Non-pigmented ciliary epithelial cell (primary cell): ENCODE results near the gene CHCHD6.

Experiments
- DNase-seq: peaks from one replicate; pipeline ENCODE4 v3.0.0-alpha.2; 2010; ENCODE audit warnings: low read depth

Gene CHCHD6

DNA sequence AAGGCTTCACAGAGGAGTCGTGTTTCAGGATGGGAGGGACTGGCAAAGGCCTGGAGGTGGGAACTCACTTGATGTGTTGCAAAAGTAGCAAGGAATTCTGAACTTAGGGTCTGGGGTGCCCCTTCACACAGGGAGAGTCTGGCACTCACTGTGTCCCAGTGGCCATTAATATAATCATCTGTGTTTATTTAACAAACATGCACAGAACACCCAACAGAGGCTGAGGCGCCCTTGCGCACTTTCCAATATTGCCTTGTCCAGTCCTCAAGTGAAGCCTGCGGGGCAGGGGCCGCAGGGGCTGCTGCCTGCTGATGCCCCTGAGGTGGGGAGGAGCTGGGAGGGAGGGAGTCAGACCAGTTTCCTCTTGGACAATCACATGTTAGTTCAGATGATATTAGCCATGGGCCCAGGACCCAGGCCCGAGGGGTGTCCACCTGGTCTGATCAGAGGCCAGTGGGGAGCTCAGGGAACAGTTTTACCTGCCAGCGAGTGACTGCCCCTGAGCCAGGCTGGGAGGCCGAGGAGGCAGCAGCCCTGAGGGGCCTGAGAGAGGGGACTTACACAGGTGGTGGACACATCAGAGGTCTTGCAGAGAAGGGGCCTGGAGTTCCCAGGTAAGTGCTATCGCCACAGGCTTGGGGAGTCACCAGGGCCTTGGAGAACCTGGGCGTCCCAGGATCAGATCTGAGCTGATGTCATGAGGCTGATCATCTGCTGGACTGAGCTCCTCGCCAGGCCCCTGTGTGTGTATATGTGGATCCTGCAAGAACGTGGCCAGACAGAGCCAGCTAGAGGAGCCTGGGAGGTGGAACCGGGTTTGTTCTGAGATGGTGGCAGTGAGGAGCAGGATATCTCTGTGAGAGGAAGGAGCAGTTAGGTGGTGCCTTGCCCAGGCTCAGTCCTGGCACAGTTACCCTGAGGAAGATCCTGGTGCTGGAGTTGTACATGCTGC, 35.3 kb upstream of the CHCHD6 start:
- no peak for DNase-seq

DNA sequence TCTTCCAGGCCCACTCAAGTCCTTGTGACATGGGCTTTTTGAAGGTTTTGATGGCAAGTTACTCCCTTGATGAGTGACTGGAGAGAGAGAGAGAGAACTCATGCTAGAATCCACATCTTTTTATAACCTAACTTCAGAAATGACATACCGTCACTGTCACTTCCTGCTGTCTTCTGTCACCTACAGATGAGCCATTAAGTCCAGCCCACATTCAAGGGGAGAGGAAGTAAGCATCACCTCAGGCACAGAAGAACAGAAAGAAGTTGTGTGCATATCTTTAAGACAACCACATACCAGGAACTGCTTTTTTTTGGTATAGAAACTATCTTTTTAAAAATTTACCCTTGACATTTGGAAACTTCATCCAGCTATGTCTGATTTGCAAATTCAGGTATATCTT, 32.5 kb upstream of the CHCHD6 start:
- no peak for DNase-seq

DNA sequence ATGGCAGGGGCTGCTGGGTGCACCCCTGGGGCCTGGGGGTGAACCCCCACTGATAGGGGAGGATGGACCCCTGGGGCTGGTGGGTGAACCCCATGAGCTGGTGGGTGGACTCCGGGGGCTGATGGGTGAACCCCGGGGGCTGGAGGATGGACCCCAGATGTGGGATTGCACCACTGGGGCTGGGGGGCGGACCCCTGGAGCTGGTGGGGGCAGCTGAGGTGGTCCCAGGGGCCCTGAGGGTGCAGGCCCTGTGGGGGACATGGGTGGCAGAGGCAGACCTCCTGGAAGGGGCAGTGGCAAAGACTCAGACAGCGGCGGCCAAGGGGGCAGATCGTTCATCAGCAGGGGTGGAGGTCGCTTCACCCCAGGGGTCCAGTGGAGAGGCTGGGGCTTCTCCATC, 31.7 kb upstream of the CHCHD6 start:
- DNase-seq, result no peak

DNA sequence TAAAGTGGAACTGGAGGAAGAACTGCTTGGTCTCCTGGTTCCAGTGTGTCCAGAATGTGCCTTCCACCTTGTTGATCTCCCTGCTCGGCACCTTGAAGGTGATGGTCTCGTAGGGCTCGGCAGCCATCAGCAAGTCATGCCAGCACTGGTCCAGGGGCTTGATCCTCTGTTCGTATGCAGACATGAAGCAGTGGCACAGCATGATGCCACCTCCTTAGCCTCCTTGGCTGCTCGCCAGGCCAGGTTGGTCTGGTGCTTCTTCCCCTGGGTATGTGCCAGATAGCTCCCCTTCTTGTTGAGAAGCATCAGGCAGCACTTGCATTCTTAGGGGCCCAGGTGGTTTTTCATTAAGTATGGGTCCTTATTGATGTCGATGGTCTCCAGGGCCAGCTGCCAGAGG, 31.3 kb upstream of the CHCHD6 start:
- DNase-seq, result no peak

DNA sequence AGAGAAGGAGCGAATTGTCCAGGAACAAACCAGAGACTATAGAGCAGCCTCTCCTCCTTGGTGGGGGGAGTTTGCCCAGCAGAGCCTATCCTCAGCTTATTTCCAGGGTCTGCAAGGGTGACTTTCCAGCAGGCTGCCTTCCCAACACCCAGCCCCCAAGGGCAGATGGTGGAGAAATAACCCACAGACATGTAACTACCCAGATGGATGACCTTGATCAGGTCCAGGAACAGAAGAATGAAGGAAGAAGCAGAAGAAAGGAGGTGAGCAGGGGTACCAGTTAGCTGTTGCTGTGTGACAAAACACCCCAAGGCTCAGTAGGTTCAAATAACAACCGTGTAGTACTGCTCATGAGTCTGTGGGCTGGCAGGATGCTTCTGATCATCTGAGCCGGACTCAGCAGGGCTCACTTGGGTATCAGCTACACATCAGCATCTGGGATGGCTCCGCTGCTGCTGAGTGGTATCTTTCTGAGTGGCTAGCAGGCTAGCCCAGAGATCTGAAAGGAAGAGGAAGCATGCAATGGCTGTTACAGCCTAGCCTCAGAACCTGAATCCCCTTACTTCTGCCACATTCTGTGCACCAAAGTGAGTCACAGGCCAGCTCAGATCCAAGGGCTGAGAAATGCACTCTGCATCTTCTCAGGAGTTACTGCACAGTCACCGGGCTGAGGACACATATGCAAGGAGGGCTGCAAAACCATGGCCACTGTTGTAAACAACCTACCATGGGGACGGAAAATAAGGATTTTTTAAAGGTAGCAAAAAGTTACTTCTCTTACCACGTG, 26.9 kb upstream of the CHCHD6 start:
- no peak for DNase-seq

DNA sequence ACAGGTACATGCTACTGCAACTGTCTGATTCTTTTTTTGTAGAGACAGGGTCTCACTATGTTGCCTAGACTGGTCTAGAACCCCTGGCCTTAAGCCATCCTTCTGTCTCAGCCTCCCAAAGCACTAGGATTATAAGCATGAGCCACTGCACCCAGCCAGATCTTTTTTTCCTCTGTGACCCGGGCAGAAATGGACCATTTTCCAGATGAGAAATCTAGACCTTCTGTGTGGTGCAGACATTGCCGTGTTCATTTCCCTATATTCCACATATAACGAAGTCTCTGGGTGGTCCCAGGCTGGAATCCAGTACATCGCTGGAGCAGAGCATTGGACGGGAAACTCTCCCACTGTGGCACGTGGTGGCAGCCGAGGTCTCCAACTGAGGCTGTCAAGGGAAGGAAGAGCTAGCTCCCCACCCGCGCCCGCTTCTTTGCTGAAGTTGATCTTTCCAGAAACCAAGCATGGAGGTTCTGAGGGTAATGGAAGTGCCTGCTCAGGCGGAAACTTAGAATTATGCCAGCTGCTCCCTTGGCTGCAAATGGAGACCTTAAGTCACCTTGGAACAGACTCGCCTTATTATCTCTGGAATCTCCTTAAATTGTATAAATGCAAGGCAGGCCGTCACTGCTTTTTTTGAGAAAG, 26.1 kb upstream of the CHCHD6 start:
- no peak for DNase-seq

DNA sequence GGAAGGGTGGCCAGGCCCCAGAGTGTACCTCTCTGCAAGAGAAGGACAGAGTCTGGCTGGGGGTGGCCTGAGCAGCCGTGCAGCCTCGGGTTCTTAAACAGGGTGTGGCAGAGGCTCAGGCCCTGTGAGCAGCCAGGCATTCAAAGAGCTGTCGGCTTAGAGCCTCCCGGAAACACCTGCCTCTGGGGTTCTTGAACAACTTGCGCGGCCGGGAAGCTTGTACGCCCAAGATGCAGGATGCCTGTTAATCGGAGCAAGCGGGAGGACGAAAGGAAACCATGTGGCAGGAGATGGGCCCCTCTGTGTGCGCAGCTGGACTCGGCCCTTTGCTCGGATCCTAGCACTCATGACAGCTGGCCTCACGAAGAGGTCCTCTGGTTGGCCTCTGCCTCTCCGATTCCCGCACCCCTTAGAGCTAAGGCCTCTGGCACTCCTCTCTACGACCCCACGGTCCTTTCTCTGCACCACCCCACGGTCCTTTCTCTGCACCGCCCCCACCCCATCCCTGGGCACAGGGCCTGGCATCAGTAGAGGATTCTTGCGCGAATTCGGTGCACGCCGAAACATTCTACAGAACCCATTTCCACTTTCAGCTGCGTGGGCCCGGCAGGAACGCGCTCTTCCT, 25.2 kb upstream of the CHCHD6 start:
- no peak for DNase-seq

DNA sequence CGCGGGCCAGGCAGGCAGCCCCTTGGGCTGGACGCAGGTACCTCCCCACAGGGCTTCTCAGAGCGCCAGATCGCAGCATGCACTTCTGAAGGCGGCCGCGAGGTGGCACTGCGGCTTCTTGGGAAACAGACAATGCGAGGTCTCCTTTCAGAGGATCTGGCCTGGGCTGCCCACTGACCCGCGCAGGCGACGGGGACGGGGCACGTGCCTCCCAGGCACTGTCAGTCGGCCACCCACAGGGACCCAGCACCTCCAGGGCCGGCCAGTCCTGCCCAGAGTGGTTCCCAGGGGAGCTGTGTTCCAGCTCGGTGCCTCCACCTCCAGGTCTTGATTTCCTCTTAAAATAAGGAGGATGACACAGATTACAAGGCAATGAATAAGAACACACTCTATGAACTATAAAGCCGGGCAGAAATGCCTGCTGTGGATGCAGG, 24.7 kb upstream of the CHCHD6 start:
- no peak for DNase-seq

DNA sequence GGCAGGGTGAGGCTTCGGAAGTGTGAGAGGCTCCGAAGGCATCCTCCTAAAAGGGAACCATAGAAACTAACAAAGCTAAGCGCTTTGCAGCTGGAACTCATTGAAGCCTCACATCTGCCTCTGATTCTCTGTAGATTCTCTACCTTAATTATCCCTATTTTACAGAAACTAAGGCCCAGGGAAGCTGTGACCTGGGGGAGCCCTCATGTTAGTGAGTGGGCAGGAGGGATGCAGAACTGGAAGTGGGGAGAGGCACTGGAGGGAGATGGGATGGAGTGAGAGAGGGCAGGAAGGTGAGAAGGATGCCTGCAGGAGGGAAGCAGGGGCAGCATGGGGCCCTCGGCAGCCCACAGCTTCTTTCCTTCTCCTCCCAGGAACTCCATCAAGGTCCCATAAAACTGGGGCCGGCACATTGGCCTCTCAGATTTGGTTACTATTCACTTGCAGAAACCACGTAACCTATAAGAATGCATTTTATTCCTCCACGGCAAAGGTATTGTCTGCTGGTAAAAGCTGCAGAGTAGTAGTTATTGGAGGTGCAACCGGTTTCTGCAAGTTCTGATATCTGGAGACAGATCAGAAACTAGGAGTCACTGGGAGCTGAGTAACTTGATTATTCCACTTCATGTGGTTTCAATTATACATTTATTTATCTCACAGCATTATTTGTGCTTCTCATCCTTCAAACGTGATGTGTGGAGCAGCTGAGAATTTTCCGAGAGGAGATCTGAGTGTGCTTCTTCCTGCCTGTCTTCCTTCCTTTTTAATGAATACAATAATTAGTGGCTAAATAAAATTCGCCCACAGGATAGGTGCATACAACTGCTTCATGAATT, 24.0 kb upstream of the CHCHD6 start:
- no peak for DNase-seq

DNA sequence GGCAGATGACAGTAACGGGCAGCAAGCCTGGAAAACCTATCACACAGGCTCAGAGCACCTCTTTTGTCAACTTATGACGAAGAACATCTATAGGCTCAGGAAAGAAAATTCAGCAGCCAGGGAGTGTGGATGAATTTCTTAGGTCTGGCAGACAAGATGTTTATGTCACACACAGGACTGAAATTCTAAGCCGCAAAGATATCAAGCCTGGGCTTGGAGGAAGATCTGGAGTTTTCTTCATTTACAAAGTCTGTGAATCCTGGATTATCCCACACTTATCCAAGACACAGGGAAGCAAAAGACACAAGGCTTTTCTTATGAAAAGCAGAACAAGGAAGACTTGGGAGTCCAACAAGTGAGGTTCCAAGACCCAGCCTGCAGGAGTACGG, 23.4 kb upstream of the CHCHD6 start:
- no peak for DNase-seq

DNA sequence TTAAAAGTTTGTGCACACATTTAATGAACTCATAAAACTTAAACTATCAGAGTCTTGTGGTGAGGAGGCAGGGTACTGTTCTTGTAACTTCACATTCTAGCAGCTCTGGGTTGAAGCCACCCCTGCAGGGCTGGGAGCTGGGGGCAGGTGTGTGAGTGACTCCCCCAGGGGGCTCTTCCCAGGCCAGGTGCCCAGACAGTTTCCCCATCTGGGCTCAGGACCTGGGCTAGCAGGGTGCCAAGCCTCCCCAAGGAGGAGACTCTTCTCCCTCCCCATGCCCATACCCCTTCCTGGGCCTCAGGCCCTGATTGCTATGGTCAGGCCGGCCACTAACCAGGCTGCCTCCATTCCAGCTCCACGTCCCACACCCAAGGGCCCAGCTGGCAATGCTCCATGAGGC, 22.0 kb upstream of the CHCHD6 start:
- DNase-seq, result no peak

DNA sequence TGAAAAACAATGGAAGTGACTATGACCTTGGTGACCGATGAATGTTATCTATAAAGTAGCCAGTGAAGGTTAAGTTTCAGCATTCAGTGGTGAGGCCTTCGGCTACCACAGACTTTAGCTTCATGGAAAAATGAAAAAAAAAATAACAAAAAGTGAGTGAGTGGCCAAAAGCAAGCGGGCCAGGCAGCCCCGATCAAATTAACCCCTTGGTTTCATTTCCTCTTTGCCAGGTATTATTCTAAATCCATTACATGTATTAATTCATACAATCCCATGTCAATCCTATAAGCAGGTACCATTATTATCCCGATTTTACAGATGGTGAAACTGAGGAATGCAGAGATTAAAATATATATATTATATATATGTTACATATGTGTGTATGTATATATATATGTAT, 21.0 kb upstream of the CHCHD6 start:
- no peak for DNase-seq

DNA sequence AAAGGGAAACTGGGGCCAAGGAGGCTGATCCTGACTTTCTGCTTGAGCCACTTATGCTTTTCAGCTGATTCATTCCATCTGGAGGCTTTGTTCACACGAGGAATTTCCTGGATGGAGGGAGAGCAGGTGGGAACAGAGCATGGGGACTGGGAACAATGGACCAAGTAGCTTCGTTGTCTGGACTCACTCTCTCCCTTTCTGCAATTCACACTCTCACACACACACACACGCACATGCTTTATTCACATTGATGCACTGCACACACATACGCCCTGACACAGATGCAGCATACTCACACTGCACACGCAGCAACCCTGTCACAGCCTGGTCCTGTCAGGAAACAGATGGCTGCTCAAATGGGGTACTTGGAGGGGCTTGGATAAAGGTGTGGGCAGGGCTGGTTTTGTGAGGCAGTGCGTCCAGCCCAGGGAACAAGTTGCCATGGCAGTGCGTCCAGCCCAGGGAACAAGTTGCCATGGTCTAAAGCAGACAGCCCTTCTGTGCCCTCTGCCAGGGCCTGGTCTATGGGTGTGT, 19.8 kb upstream of the CHCHD6 start:
- DNase-seq, result no peak

DNA sequence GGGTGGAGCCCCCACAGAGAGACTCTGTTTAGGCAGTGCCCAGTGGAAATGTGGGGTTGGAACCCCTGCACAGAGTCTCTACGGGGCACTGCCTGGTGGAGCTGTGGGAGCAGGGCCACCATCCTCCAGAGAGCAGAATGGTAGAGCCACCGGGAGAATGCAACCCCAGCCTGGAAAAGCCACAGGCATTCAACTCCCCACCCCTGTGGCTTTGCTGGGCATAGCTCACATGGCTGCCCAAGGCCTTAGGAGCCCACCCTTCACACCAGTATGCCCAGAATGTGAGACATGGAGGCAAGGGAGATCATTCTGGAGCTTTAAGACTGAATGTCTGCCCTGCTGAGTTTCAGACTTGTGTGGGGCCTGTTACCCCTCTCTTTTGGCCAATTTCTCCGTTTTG, 19.0 kb upstream of the CHCHD6 start:
- DNase-seq, result no peak

DNA sequence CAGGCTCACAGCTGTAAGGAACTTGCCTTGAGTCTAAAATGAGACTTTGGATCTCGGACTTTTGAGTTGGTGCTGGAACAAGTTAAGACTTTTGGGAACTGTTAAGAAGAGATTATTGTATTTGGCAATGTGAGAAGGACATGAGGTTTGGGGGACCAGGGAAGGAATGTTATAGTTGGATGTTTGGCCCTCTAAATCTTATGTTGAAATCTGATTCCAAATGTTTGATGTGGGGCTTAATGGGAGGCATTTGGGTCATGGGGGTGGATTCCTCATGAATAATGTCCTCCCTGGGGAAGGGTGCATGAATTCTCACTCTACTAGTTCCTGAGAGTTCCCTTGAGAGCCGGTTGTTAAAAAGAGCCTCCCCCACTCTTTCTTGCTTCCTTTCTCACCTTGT, 18.5 kb upstream of the CHCHD6 start:
- DNase-seq, result no peak

DNA sequence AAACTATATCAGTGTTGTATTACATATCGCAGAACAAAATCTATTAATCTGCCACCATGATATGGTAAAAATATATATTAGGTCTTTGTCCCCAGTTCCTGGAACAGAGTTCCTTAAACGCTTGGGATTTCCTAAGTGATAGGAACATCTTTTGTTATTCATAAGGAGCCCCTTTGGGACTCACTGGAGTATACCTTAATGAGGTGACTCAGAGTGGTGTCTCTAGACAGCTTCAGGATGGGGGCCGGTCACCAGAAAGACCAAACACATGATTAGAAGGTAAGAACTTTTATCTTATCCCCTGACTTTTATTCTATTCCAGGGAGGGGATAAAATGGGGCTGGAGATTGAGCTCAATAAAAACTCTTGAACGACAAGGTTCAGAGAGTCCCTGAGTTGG, 12.3 kb upstream of the CHCHD6 start:
- no peak for DNase-seq

DNA sequence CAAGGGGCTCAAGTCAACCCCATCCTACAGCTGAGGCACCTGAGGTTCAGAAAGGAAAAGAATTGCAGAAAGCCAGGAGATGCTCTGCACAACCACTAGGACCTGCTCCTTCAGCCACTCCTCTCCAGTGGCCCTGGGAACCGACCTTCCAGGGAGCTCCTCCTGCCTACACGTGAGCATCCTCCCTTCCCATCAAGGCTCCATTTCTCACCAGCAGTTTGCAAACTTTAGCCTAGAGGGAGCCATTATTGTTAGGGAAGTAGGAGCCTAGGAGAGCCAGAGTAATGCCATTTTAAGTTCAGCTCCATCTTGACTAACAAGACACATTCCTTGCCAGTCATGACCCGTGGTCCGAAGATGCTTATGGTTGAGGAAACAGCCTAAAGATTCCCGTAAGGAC, 11.2 kb upstream of the CHCHD6 start:
- no peak for DNase-seq

DNA sequence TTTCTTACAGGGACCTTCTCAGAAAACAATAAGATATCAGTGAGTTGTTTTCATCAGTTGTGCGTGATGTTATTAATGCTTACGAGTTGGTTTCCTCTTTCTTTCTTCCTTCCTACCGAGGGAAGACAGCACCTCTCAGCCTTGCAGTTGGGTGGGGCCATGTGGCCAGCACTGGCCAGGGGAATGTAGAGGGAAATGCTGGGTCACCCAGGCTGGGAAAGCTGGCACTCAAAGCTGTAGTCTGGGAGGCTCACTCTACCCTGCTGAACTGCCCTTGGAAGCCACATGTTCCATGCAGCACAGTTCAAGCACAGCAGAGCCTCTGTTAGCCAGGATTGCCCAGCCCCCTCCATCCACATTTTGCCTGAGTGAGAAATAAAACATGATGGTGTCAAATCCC, 10.1 kb upstream of the CHCHD6 start:
- no peak for DNase-seq

DNA sequence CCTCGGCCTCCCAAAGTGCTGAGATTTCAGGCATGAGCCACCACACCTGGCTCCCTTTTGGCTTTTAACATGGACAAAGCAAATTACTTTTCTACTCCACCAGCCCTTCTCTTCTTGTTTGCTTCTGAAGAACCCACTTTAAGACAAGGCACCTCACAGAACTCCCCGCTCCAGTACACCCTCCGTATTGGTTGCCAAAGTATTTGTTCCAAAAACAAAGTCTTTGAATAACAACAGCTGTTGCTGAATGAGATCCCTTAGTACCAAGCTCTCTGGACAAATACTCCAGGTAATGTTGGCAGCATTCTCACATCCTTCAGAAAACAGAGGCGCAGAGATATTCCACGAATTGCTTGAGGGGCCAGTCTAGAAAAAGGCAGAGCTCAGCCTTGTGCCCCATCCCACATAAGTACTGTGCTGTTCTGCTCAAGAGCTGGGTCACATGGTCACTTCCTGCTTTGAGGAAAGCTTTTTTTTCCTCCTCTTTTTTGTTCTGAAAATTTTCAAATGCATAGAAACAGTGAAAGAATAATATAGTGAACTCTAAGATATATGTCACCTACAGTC, 7.3 kb upstream of the CHCHD6 start:
- no peak for DNase-seq

DNA sequence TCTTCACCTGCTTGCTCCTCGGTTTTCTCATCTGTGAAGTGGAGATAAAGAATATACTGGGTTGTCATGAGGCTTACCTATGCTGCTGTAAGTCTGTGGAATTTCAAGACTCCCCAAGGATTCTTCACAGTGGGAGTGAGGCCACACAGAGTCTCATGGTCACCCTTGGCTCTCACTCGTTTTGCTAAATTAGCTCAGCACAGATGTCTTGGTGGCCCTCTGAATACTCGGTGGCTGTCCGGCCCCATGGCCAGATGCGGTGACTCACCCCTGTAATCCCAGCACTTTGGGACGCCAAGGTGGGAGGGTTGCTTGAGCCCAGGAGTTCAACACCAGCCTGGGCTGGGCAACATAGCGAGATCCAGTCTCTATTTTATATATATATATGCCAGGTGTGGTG, 5.0 kb upstream of the CHCHD6 start:
- no peak for DNase-seq
